SK-N-SH treated with all-trans-retinoic acid at 6 μM for 48 hours (cell line): ENCODE measurements around the gene TMEM39A.

Experiments
- ATAC-seq: fragments of 200-7000 bp; cut with Tn5 transposase; 3 replicates; pipeline ENCODE4 v1.9.1; 2020; ENCODE audit warnings: mild to moderate bottlenecking, moderate library complexity
- ARNTL ChIP-seq: fragments of 450-650 bp; formaldehyde crosslinking; IDR thresholded peaks from 2 replicates; pipeline ENCODE4 v1.5.0; 2020; ENCODE audit warnings: low read depth, mild to moderate bottlenecking, moderate library complexity, borderline replicate concordance
- BACH2 ChIP-seq: fragments of 250-450 bp; sonication (Bioruptor Pico); IDR thresholded peaks from 2 replicates; pipeline ENCODE4 v1.9.0; 2021; ENCODE audit warnings: mild to moderate bottlenecking, borderline replicate concordance
- CREB5 ChIP-seq: fragments of 250-450 bp; sonication (Bioruptor Pico); IDR thresholded peaks from 2 replicates; pipeline ENCODE4 v1.5.1; 2020; ENCODE audit warnings: low read depth, mild to moderate bottlenecking, moderate library complexity
- CSDC2 ChIP-seq: fragments of 250-450 bp; sonication (Bioruptor Pico); IDR thresholded peaks from 2 replicates; pipeline ENCODE4 v1.5.0; 2020; ENCODE audit warnings: mild to moderate bottlenecking, moderate library complexity
- GLIS3 ChIP-seq: fragments of 250-450 bp; sonication (Bioruptor Pico); IDR thresholded peaks from 2 replicates; pipeline ENCODE4 v1.5.0; 2020; ENCODE audit warnings: mild to moderate bottlenecking, moderate library complexity
- ISL1 ChIP-seq: fragments of 250-450 bp; sonication (Bioruptor Pico); IDR thresholded peaks from 2 replicates; pipeline ENCODE4 v2.1.2; 2022; ENCODE audit warnings: mild to moderate bottlenecking, moderate library complexity
- POU6F1 ChIP-seq: fragments of 250-450 bp; sonication (Bioruptor Pico); IDR thresholded peaks from 2 replicates; pipeline ENCODE4 v1.8.0; 2021; ENCODE audit warnings: low read depth, mild to moderate bottlenecking, moderate library complexity, borderline replicate concordance
- PPARA ChIP-seq: fragments of 250-450 bp; sonication (Bioruptor Pico); IDR thresholded peaks from 2 replicates; pipeline ENCODE4 v1.5.0; 2020; ENCODE audit warnings: mild to moderate bottlenecking, borderline replicate concordance
- RARB ChIP-seq: fragments of 250-450 bp; sonication (Bioruptor Pico); IDR thresholded peaks from 2 replicates; pipeline ENCODE4 v1.8.0; 2021; ENCODE audit warnings: mild to moderate bottlenecking, moderate library complexity
- SNAI2 ChIP-seq: fragments of 250-450 bp; sonication (Bioruptor Pico); IDR thresholded peaks from 2 replicates; pipeline ENCODE4 v1.5.0; 2020; ENCODE audit warnings: mild to moderate bottlenecking, moderate library complexity
- TCF4 ChIP-seq: fragments of 250-450 bp; sonication (Bioruptor Pico); IDR thresholded peaks from 2 replicates; pipeline ENCODE4 v1.8.0; 2021; ENCODE audit warnings: mild to moderate bottlenecking, moderate library complexity, borderline replicate concordance
- TOX ChIP-seq: fragments of 250-450 bp; sonication (Bioruptor Pico); IDR thresholded peaks from 2 replicates; pipeline ENCODE4 v1.8.0; 2021; ENCODE audit warnings: mild to moderate bottlenecking, moderate library complexity, borderline replicate concordance
- ZNF565 ChIP-seq: fragments of 450-650 bp; formaldehyde crosslinking; conservative IDR thresholded peaks from 2 replicates; pipeline ENCODE4 v1.5.0; 2020; ENCODE audit warnings: low read depth, mild to moderate bottlenecking, moderate library complexity
- ZNF8 ChIP-seq: fragments of 450-650 bp; formaldehyde crosslinking; IDR thresholded peaks from 2 replicates; pipeline ENCODE4 v1.5.0; 2020; ENCODE audit warnings: mild to moderate bottlenecking, moderate library complexity
- TF ChIP-seq, protein P1 (sequence below): fragments of 250-450 bp; sonication (Bioruptor Pico); IDR thresholded peaks from 2 replicates; pipeline ENCODE4 v1.5.1; 2021; ENCODE audit warnings: mild to moderate bottlenecking, moderate library complexity
- TF ChIP-seq, protein P2 (sequence below): fragments of 250-450 bp; sonication (Bioruptor Pico); IDR thresholded peaks from 2 replicates; pipeline ENCODE4 v1.8.0; 2020; ENCODE audit warnings: mild to moderate bottlenecking, moderate library complexity, borderline replicate concordance
- TF ChIP-seq, protein P3 (sequence below): fragments of 250-450 bp; sonication (Bioruptor Pico); IDR thresholded peaks from 2 replicates; pipeline ENCODE4 v1.5.0; 2020; ENCODE audit warnings: mild to moderate bottlenecking, moderate library complexity

Gene TMEM39A

DNA sequence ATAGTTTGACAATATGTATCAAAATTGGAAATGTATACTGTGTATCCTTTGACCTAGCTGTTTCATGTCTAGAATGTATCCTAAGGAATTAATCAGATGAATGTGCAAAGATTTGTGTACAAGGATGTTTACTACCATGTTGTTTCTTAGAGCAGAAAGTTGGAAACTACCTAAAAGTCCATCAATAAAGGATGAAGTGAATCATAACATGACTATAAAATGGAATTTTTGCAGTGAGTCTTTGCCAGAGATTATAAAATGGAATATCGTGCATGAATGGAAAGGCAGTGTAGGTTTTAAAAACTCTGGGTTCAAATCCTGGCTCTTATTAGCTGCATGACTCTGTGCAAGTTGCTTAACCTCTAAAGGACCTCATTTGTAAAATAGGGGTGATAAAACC is 19.7 kb upstream of the TMEM39A start:
- TF ChIP-seq, protein P1, sequence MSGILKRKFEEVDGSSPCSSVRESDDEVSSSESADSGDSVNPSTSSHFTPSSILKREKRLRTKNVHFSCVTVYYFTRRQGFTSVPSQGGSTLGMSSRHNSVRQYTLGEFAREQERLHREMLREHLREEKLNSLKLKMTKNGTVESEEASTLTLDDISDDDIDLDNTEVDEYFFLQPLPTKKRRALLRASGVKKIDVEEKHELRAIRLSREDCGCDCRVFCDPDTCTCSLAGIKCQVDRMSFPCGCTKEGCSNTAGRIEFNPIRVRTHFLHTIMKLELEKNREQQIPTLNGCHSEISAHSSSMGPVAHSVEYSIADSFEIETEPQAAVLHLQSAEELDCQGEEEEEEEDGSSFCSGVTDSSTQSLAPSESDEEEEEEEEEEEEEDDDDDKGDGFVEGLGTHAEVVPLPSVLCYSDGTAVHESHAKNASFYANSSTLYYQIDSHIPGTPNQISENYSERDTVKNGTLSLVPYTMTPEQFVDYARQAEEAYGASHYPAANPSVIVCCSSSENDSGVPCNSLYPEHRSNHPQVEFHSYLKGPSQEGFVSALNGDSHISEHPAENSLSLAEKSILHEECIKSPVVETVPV (CRISPR knock-in tag): no peak
- TF ChIP-seq ZNF565 (CRISPR knock-in tag) (no peak), TCF4 (CRISPR knock-in tag) (no peak), GLIS3 (CRISPR knock-in tag) (no peak), ZNF8 (CRISPR knock-in tag) (no peak), RARB (CRISPR knock-in tag) (no peak), POU6F1 (CRISPR knock-in tag) (no peak), SNAI2 (CRISPR knock-in tag) (no peak), ARNTL (CRISPR knock-in tag) (no peak), BACH2 (CRISPR knock-in tag) (no peak), TOX (CRISPR knock-in tag) (no peak), CREB5 (CRISPR knock-in tag) (no peak)
- TF ChIP-seq, protein P2, sequence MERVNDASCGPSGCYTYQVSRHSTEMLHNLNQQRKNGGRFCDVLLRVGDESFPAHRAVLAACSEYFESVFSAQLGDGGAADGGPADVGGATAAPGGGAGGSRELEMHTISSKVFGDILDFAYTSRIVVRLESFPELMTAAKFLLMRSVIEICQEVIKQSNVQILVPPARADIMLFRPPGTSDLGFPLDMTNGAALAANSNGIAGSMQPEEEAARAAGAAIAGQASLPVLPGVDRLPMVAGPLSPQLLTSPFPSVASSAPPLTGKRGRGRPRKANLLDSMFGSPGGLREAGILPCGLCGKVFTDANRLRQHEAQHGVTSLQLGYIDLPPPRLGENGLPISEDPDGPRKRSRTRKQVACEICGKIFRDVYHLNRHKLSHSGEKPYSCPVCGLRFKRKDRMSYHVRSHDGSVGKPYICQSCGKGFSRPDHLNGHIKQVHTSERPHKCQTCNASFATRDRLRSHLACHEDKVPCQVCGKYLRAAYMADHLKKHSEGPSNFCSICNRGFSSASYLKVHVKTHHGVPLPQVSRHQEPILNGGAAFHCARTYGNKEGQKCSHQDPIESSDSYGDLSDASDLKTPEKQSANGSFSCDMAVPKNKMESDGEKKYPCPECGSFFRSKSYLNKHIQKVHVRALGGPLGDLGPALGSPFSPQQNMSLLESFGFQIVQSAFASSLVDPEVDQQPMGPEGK (CRISPR knock-in tag): no peak
- TF ChIP-seq, protein P3, sequence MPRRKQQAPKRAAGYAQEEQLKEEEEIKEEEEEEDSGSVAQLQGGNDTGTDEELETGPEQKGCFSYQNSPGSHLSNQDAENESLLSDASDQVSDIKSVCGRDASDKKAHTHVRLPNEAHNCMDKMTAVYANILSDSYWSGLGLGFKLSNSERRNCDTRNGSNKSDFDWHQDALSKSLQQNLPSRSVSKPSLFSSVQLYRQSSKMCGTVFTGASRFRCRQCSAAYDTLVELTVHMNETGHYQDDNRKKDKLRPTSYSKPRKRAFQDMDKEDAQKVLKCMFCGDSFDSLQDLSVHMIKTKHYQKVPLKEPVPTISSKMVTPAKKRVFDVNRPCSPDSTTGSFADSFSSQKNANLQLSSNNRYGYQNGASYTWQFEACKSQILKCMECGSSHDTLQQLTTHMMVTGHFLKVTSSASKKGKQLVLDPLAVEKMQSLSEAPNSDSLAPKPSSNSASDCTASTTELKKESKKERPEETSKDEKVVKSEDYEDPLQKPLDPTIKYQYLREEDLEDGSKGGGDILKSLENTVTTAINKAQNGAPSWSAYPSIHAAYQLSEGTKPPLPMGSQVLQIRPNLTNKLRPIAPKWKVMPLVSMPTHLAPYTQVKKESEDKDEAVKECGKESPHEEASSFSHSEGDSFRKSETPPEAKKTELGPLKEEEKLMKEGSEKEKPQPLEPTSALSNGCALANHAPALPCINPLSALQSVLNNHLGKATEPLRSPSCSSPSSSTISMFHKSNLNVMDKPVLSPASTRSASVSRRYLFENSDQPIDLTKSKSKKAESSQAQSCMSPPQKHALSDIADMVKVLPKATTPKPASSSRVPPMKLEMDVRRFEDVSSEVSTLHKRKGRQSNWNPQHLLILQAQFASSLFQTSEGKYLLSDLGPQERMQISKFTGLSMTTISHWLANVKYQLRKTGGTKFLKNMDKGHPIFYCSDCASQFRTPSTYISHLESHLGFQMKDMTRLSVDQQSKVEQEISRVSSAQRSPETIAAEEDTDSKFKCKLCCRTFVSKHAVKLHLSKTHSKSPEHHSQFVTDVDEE (CRISPR knock-in tag): no peak
- ATAC-seq: no peak

- TF ChIP-seq ISL1 (CRISPR knock-in tag): no peak
- no peak for TF ChIP-seq TOX (CRISPR knock-in tag)
- no peak for TF ChIP-seq ZNF565 (CRISPR knock-in tag)
- no peak for TF ChIP-seq PPARA (CRISPR knock-in tag)
- no peak for TF ChIP-seq POU6F1 (CRISPR knock-in tag)
- no peak for TF ChIP-seq SNAI2 (CRISPR knock-in tag)
- no peak for TF ChIP-seq ZNF8 (CRISPR knock-in tag)
- TF ChIP-seq CSDC2 (CRISPR knock-in tag): no peak
- TF ChIP-seq BACH2 (CRISPR knock-in tag): no peak
- TF ChIP-seq, protein P1 (CRISPR knock-in tag): no peak
- TF ChIP-seq, protein P2 (CRISPR knock-in tag): no peak
- no peak for TF ChIP-seq TCF4 (CRISPR knock-in tag)
- ATAC-seq: no peak
Measured at GRCh38 chr3:119481079-119481478, 17.7 kb upstream of the TMEM39A start.
